Measurements from ENCODE around the gene GRM1.
"Not testable (repeated sequence)": the region's sequence is repeated elsewhere in the genome, so short reads cannot be mapped to it uniquely, and the experiment has no call there.

The GRM1 gene

GRCh38 chr6:146260886-146261285 lies 232.0 kb downstream of the GRM1 start:
- no peak for TF ChIP-seq CTCF (IDR thresholded peaks at IDR 0.05; ENCODE audit: borderline replicate concordance, insufficient read depth, low read depth, low read length)
- H3K4me3 ChIP-seq (ENCODE audit: low read depth, low read length): no peak overlapping the region

- H3K4me3 ChIP-seq (ENCODE audit: low read depth, low read length): no peak overlapping the region
- no peak for TF ChIP-seq CTCF (IDR thresholded peaks at IDR 0.05; ENCODE audit: borderline replicate concordance, insufficient read depth, low read depth, low read length)
These were observed 236.2 kb downstream of the GRM1 start for GRCh38 chr6:146265056-146265455.

DNA sequence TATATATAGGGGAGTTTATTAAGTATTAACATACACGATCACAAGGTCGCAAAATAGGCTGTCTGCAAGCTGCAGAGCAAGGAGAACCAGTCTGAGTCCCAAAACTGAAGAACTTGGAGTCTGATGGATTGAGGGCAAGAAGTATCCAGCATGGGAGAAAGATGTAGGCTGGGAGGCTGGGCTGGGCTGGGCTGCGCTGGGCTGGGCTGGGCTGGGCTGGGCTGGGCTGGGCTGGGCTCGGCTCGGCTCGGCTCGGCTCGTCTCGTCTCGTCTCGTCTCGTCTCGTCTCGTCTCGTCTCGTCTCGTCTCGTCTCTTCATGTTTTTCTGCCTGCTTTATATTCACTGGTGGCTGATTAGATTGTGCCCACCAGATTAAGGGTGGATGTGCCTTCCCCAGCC lies 238.6 kb downstream of the GRM1 start:
- no peak for TF ChIP-seq CTCF (IDR thresholded peaks at IDR 0.05; ENCODE audit: borderline replicate concordance, insufficient read depth, low read depth, low read length)
- H3K4me3 ChIP-seq (ENCODE audit: low read depth, low read length): no peak overlapping the region

DNA sequence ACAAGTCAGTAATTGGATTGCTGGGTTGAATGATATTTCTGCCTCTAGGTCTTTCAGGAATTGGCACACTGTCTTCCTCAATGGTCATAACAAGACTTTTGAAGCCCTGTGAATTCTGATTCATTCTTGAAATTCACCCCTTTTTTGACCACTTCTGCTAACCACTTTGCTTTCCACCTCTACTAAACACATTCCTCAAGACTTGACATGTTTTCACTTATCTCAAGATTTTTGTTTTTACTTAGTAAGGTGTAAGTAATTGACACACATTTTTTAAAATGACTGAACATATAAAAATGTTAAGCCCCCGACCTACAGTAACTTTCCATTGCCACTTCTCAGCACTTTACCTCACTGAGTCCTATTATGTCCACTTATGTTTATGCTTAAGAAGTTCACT lies 239.1 kb downstream of the GRM1 start:
- TF ChIP-seq CTCF (IDR thresholded peaks at IDR 0.05; ENCODE audit: borderline replicate concordance, insufficient read depth, low read depth, low read length): no peak
- no peak overlapping the region for H3K4me3 ChIP-seq (ENCODE audit: low read depth, low read length)

- TF ChIP-seq CTCF (IDR thresholded peaks at IDR 0.05; ENCODE audit: borderline replicate concordance, insufficient read depth, low read depth, low read length): no peak
- no peak overlapping the region for H3K4me3 ChIP-seq (ENCODE audit: low read depth, low read length)
These were observed 240.6 kb downstream of the GRM1 start for GRCh38 chr6:146269482-146269881.

GRCh38 chr6:146271163-146271562 lies 242.3 kb downstream of the GRM1 start:
- not testable (repeated sequence) for H3K4me3 ChIP-seq (ENCODE audit: low read depth, low read length)

DNA sequence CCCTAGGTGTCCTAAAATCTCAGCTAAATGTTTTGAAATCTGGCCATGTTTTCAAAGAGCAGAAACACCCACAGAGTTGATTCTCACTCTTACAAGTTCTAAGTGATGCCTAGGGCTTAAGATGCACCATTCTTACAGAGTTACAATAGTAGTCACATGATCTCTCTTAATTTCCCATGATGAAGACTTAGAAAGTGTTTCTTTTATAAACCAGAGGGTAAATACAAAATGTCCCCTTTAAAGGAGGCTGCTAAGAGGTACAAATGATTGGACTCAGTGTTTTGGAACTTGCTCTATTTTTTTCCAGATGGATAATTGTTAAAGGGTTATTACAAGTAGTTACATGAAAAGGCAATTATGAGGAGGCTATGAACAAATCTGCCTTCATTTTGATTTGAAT lies 244.6 kb downstream of the GRM1 start:
- H3K4me3 ChIP-seq (ENCODE audit: low read depth, low read length): no peak overlapping the region
- no peak for TF ChIP-seq CTCF (IDR thresholded peaks at IDR 0.05; ENCODE audit: borderline replicate concordance, insufficient read depth, low read depth, low read length)

GRCh38 chr6:146277142-146277541 lies 248.3 kb downstream of the GRM1 start:
- H3K4me3 ChIP-seq (ENCODE audit: low read depth, low read length): no peak overlapping the region
- TF ChIP-seq CTCF (IDR thresholded peaks at IDR 0.05; ENCODE audit: borderline replicate concordance, insufficient read depth, low read depth, low read length): no peak

Data from GM12875 (cell line).